Measurements from ENCODE around the gene TMEM150C. TPM values are rescaled to one million over a fixed set of nuclear protein-coding genes. Genes with fewer than 3 reads are reported as not detected.

Gene TMEM150C
- total and polyA plus RNA-seq, 2 of the 4 experiments (the other 2 are of a cell fraction), result 0.10 to 0.36 TPM

DNA sequence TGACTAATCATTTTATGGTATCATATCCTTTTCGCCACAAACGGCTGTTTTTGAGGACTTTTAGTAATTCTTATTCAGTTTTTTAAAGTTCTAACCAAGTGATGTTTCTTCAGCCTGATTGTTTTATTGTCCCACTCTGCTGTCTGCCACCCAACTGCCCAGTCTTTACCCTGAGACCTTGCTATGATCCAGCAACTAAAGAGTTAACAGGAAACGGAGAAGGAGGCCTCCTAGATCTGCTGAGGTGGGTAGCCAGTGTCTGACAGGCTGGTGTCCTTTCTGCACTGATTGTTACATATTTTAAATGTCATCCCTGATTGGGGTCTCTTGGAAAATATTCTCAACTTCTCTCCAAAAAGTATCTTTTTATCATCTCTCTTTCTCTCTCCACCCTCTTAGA, 7.9 kb upstream of the TMEM150C start:
- TF ChIP-seq RAD21 (IDR thresholded peaks at IDR 0.05; ENCODE audit: low read length) (no peak), BHLHE40 (IDR thresholded peaks at IDR 0.05; ENCODE audit: low read depth, low read length) (no peak), POLR2A (IDR thresholded peaks at IDR 0.05; ENCODE audit: low read depth, low read length) (no peak), MAFK (IDR thresholded peaks at IDR 0.05; ENCODE audit: low read depth, low read length) (no peak), RFX5 (IDR thresholded peaks at IDR 0.05; ENCODE audit: low read depth, low read length) (no peak), FOS (IDR thresholded peaks at IDR 0.05; ENCODE audit: low read depth, low read length) (no peak), CEBPB (IDR thresholded peaks at IDR 0.05; ENCODE audit: low read depth, low read length) (no peak), MXI1 (IDR thresholded peaks at IDR 0.05; ENCODE audit: borderline replicate concordance, low read depth, low read length) (no peak), MAZ (IDR thresholded peaks at IDR 0.05; ENCODE audit: borderline replicate concordance, low read depth, low read length) (no peak), SMC3 (IDR thresholded peaks at IDR 0.05; ENCODE audit: low read depth, low read length) (no peak), NFE2L2 (IDR thresholded peaks at IDR 0.05; ENCODE audit: low read depth, low read length) (no peak), CHD1 (IDR thresholded peaks at IDR 0.05; ENCODE audit: low read depth, low read length) (no peak), RCOR1 (IDR thresholded peaks at IDR 0.05; ENCODE audit: insufficient replicate concordance, low read length) (no peak)
- TF ChIP-seq, protein P1, sequence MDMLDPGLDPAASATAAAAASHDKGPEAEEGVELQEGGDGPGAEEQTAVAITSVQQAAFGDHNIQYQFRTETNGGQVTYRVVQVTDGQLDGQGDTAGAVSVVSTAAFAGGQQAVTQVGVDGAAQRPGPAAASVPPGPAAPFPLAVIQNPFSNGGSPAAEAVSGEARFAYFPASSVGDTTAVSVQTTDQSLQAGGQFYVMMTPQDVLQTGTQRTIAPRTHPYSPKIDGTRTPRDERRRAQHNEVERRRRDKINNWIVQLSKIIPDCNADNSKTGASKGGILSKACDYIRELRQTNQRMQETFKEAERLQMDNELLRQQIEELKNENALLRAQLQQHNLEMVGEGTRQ (IDR thresholded peaks at IDR 0.05; ENCODE audit: low read depth, low read length), result no peak
- TF ChIP-seq, protein P2, sequence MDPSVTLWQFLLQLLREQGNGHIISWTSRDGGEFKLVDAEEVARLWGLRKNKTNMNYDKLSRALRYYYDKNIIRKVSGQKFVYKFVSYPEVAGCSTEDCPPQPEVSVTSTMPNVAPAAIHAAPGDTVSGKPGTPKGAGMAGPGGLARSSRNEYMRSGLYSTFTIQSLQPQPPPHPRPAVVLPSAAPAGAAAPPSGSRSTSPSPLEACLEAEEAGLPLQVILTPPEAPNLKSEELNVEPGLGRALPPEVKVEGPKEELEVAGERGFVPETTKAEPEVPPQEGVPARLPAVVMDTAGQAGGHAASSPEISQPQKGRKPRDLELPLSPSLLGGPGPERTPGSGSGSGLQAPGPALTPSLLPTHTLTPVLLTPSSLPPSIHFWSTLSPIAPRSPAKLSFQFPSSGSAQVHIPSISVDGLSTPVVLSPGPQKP (IDR thresholded peaks at IDR 0.05; ENCODE audit: borderline replicate concordance, low read depth, low read length), result no peak
- TF ChIP-seq, protein P3, sequence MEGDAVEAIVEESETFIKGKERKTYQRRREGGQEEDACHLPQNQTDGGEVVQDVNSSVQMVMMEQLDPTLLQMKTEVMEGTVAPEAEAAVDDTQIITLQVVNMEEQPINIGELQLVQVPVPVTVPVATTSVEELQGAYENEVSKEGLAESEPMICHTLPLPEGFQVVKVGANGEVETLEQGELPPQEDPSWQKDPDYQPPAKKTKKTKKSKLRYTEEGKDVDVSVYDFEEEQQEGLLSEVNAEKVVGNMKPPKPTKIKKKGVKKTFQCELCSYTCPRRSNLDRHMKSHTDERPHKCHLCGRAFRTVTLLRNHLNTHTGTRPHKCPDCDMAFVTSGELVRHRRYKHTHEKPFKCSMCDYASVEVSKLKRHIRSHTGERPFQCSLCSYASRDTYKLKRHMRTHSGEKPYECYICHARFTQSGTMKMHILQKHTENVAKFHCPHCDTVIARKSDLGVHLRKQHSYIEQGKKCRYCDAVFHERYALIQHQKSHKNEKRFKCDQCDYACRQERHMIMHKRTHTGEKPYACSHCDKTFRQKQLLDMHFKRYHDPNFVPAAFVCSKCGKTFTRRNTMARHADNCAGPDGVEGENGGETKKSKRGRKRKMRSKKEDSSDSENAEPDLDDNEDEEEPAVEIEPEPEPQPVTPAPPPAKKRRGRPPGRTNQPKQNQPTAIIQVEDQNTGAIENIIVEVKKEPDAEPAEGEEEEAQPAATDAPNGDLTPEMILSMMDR (conservative IDR thresholded peaks at IDR 0.05; ENCODE audit: low read depth, low read length), result no peak
- Histone ChIP-seq H3K27me3 (ENCODE audit: control insufficient read depth, insufficient read depth, low read length) (peaks cover 19% of the 10 kb centered on the region), H3K4ac (ENCODE audit: low read depth, low read length) (no peak overlapping the region), H3K9me3 (ENCODE audit: control insufficient read depth, insufficient read depth, low read length) (no peaks in the 10 kb centered on the region), H2BK5ac (ENCODE audit: low read depth, low read length, poor library complexity, severe bottlenecking) (no peak overlapping the region), H3K23ac (ENCODE audit: low read depth, low read length) (no peak overlapping the region), H3K9ac (ENCODE audit: low read depth, low read length) (no peak overlapping the region), H2AK5ac (ENCODE audit: low read depth, low read length) (no peak overlapping the region), H3K4me3 (ENCODE audit: insufficient read depth, low read depth, low read length) (no peak overlapping the region), H3K4me1 (ENCODE audit: control insufficient read depth, insufficient read depth, low read length) (no peaks in the 10 kb centered on the region), H3K9me1 (ENCODE audit: insufficient read depth, low read length) (no peaks in the 10 kb centered on the region), H2BK120ac (ENCODE audit: low read depth, low read length) (no peak overlapping the region), H4K8ac (ENCODE audit: low read depth in 2 of 2, low read length in 2 of 2) (no peak overlapping the region), H3K14ac (replicated peaks; ENCODE audit: low read depth, low read length) (no peak overlapping the region), H2AFZ (replicated peaks; ENCODE audit: low read length, poor library complexity) (no peak overlapping the region), H2AK9ac (replicated peaks; ENCODE audit: low read depth, low read length, poor library complexity) (no peak overlapping the region), H3K27ac (ENCODE audit: insufficient read depth, low read length) (no peak overlapping the region), H4K91ac (ENCODE audit: insufficient read depth, low read depth, low read length) (no peak overlapping the region), H3K4me2 (ENCODE audit: low read depth, low read length) (no peak overlapping the region), H2BK20ac (ENCODE audit: low read depth, low read length) (no peak overlapping the region), H3K79me1 (ENCODE audit: low read depth in 1 of 2, low read length in 2 of 2) (no peaks in the 10 kb centered on the region), H3K56ac (ENCODE audit: extremely low read depth, insufficient read depth, low read length) (no peak overlapping the region), H4K5ac (ENCODE audit: low read depth, low read length) (no peak overlapping the region), H3K36me3 (ENCODE audit: control insufficient read depth, insufficient read depth, low read length) (no peaks in the 10 kb centered on the region), H2BK15ac (ENCODE audit: low read depth, low read length) (no peak overlapping the region), H3K18ac (ENCODE audit: low read depth, low read length) (no peak overlapping the region), H4K20me1 (ENCODE audit: insufficient read depth, low read length) (no peaks in the 10 kb centered on the region)
- no peak for ATAC-seq (ENCODE audit: low read depth)
- in situ Hi-C loops (cut with MboI; ENCODE audit: low sequenced_read_pairs), result no loop called here
- dilution Hi-C loops (cut with HindIII; ENCODE audit: low sequenced_read_pairs, unreplicated experiment), result no loop called here
- ChIA-PET CTCF (no interaction called here), POLR2A (ENCODE audit: unreplicated experiment) (no interaction called here)
- no peak for DNase-seq
- intact Hi-C loops (cut with micrococcal nuclease), result no loop called here
- no TSS peak for BruUV-seq (replicated peaks)
- WGBS, 2 experiments (ENCODE audit: extremely low coverage in 2 of 2, insufficient read length in 1 of 2), result no CpG with 5 or more reads among the region's 3 CpGs
